GM11168 (cell line): ENCODE data around the gene NAT14.
"Not testable (repeated sequence)": the region's sequence is repeated elsewhere in the genome, so short reads cannot be mapped to it uniquely, and the experiment has no call there.

Experiments
- in situ Hi-C: fragments of 300-500 bp; cut with MboI; formaldehyde crosslinking; loops from one replicate; pipeline ENCODE4 v1.12.0; 2022; ENCODE audit warnings: low sequenced_read_pairs; ENCODE audit not compliant: unreplicated experiment

NAT14 gene

DNA sequence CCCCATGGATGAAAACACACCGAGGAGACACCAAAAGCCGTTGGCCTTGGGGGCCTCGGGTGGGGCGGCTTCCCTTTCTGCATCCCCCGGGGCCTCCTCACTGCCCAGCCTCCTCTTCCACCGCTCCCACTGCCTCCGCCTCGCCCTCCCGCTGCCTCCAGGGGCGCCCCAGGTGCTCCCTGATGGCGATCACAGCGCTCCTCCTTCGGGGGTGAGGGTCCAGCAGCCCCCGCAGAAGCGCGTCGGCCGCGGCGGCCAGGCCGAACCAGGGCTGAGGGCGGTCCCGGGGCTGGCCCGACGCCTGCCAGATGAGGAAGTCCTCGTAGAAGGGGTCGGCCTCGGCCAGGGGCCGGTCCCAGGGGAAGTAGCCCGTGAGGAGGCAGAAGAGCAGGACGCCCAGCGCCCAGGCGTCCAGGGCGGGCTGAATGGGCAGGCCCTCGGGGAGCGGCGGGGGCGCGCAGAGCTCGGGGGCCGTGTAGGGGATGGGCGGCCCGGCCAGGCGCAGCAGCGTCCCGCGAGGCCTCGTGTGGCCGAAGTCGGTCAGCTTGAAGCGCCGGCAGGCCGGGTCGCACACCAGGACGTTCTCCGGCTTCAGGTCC is 44.7 kb downstream of the NAT14 start:
- in situ Hi-C loops, result no loop called here

DNA sequence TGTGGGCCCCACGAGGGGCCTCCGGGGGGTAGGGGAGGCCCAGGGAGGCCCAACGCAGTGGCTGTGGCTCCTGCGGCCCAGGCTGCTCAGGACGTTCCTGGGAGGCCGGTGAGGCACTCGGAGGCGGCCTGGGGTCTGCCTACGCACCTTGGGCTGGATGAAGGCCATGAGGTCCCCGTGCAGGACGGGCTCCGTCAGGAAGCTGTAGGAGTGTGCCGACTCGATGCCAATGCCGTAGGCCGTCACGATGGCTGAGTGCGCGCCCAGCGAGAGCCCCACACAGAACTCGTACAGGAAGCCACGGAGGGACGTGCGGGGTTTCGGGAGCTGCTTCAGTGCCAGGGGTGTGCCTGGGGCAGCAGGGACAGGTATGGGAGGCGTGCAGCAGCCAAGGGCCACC is 46.0 kb downstream of the NAT14 start:
- in situ Hi-C loops, result no loop called here

DNA sequence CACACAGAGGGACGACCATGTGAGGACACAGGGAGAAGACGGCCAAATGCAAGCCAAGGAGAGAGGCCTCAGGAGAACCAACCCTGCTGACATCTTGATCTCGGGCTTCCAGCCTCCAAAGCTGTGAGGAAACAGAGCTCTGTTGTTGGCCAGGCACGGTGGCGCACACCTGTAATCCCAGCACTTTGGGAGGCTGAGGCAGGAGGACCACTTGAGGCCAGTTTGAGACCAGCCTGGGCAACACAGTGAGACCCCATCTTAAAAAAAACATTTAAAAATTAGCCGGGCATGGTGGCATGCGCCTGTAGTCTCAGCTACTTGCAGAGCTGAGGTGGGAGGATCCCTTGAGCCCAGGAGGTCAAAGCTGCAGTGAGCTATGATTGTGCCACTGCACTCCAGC is 49.3 kb downstream of the NAT14 start:
- in situ Hi-C loops, result not testable (repeated sequence)

DNA sequence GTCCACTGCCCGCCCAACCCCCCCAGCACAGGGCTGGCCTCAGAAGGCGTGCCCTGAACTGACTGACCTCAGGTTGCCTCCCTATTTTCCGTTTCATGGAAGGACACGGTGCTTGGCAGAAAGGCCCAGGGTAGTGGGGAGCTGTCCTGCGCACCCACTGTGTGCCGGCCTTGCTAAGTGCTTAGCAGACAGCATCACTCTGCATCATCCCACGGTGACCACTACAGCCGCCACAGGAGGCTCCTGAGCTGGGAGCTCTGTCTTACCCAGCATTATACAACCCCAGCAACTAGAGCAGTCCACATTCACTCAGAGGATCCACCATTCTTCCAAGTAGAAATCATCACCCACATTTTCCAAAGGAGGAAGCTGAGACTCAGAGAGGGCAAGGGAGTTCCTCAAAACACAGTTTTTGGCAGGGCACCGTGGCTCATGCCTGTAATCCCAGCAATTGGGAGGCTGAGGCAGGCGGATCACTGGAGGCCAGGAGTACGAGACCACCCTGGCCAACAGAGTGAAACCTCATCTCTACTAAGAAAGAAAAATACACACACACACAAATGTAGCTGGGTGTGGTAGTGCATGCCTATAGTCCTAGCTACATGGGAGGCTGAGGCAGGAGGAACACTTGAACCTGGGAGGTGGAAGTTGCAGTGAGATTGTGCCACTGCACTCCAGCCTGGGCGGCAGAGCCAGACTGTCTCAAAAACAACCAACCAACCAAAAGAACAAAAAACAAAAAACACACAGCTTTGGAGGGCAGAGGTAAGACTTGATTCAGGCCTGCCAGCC is 50.4 kb downstream of the NAT14 start:
- in situ Hi-C loops, result no loop called here

DNA sequence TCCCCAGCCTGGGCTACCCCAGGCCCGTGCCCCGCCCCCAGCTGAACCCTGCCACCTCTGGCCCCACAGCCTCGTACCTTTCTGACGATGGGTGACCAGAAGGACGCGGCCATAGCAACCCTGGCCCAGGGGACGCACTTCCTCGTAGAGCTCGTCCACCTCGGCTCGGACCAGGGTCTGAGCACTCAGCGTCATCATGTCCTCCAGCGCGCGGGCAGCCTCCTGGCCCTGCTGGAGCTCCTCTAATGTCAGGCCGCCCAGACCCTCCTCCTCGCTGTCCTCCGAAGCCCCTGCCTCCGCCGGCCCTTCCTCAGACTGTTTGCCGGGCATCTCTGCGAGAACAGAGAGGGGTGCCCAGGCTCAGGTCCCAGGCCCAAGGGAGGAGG is 51.0 kb downstream of the NAT14 start:
- in situ Hi-C loops, result no loop called here

DNA sequence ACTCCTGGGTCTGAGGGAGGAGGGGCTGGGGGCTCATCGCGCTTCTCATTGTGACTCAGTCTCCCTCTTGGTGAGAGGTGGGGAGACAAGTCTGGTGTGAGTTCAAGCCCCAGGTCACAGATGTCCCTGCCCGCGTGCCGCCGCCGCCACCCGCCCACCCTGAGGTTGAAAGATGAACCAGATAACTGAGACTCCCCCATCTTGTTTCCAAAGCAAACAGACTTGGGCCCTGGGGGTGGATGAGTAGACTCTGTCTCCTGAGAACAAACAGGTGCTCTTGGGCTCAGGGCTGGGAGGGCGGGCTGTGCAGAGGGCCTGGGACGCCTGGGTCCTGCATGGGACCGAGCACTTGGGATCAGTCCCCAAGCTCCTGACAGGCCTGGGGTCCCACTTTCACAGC is 51.4 kb downstream of the NAT14 start:
- in situ Hi-C loops, result no loop called here
